Adrenal gland (tissue), 12 donors: Measurements from ENCODE around the gene ZNF862. TPM values are rescaled to one million over a fixed set of nuclear protein-coding genes. Genes with fewer than 3 reads are reported as not detected.

Experiments used
- DNase-seq, 7 donors: peaks; one replicate each; pipeline ENCODE4 v3.0.0-alpha.2; 2019 to 2020
- H3K27ac ChIP-seq, 5 donors: fragments of 200-600 bp; sonication (generic) in 4 of 5; 1 replicate in 3 of 5; 2 replicates in 2 of 5; pipeline versions ENCODE4 v1.5.1 to v1.8.0; 2016 to 2020; ENCODE audit warnings: mild to moderate bottlenecking in 1 of 5
- H3K27me3 ChIP-seq: fragments of 200-600 bp; 2 replicates; pipeline ENCODE4 v1.8.0; 2021
- H3K36me3 ChIP-seq, 2 donors: fragments of 200-600 bp; replicated peaks in 1 of 2; 1 replicate in 1 of 2; 2 replicates in 1 of 2; pipeline versions ENCODE4 v1.5.1 to v1.8.0; 2018 to 2022
- H3K4me1 ChIP-seq, 2 donors: fragments of 200-600 bp; replicated peaks in 1 of 2; 1 replicate in 1 of 2; 2 replicates in 1 of 2; pipeline versions ENCODE4 v1.5.1 to v1.8.0; 2018 to 2021
- H3K4me3 ChIP-seq, 4 donors: fragments of 200-600 bp; sonication (generic) in 3 of 4; one replicate each; pipeline ENCODE4 v1.5.1; 2016 to 2018
- H3K9me3 ChIP-seq, 3 donors: fragments of 200-600 bp; sonication (generic) in 1 of 3; replicated peaks in 1 of 3; 1 replicate in 2 of 3; 2 replicates in 1 of 3; pipeline versions ENCODE4 v1.5.1 to v1.8.0; 2016 to 2021
- POLR2A ChIP-seq, 2 donors: fragments of 450-650 bp; IDR thresholded peaks; one replicate each; pipeline ENCODE4 v1.6.1; 2017; ENCODE audit warnings: antibody characterized with exemption in 2 of 2, mild to moderate bottlenecking in 2 of 2, moderate library complexity in 1 of 2
- WGBS, 4 donors: extraction: QIAGEN DNeasy Blood & Tissue Kit in 2 of 4; methylation state at CpG; one replicate each; pipeline versions ENCODE4 v1.1.5 to v1.1.7; 2013 to 2017; 5-methylcytosine and 5-hydroxymethylcytosine counted together
- intact Hi-C, 2 donors: fragments of 100-400 bp; cut with DNase I; formaldehyde crosslinking; loops; one replicate each; pipeline versions ENCODE4 v1.14.1 to v1.15.0; 2022 to 2023
- polyA plus RNA-seq, 3 donors: library from polyadenylated mRNA; stranded (reverse); fragments of 200-250 nt in 2 of 3; fragments of 350-450 nt in 1 of 3; fragmentation: Illumina TruSeq in 1 of 3; extraction: RNeasy Lipid Tissue Mini Kit (QIAGEN cat#74804) in 1 of 3; gene quantifications; one replicate each; pipeline ENCODE4 v1.2.3, GENCODE V29; 2013 to 2014
- total RNA-seq, 9 donors: library from RNA; depleted of rRNA in 4 of 9; stranded (reverse); fragments of >200 nt in 4 of 9; fragments of 120-200 nt in 1 of 9; fragmentation: NEBNext Ultra II Directional in 1 of 9; extraction: Animal tissue kit (Norgen Biotek cat#: 25700) in 1 of 9; gene quantifications; one replicate each; pipeline versions ENCODE4 v1.1.0 to v1.2.4, GENCODE V29; 2013 to 2023
- TF ChIP-seq, protein P1 (sequence below), 6 experiments: fragments of 450-650 bp in 4 of 6; fragments of 200-600 bp in 2 of 6; sonication (generic) in 1 of 6; IDR thresholded peaks; 1 replicate in 5 of 6; 2 replicates in 1 of 6; pipeline versions ENCODE4 v1.5.1 to v1.8.0; 2016 to 2021; ENCODE audit warnings: antibody characterized with exemption in 6 of 6, mild to moderate bottlenecking in 2 of 6, moderate library complexity in 1 of 6
- donor health status: healthy with polysubstance abuse.
- donor health status: Bipolar disorder and iron deficiency.
- donor health status: DM: yes; HTN: yes; CAD: no.
- donor health status: DM: no; HTN: no; CAD: no.
- donor health status: DM: no; HTN: no; CAD: no.
- donor health status: DM: yes; HTN: yes; CAD: no.

Gene ZNF862
- total and polyA plus RNA-seq, 12 donors: 7.3 to 32.9 (median 13.9) TPM

DNA sequence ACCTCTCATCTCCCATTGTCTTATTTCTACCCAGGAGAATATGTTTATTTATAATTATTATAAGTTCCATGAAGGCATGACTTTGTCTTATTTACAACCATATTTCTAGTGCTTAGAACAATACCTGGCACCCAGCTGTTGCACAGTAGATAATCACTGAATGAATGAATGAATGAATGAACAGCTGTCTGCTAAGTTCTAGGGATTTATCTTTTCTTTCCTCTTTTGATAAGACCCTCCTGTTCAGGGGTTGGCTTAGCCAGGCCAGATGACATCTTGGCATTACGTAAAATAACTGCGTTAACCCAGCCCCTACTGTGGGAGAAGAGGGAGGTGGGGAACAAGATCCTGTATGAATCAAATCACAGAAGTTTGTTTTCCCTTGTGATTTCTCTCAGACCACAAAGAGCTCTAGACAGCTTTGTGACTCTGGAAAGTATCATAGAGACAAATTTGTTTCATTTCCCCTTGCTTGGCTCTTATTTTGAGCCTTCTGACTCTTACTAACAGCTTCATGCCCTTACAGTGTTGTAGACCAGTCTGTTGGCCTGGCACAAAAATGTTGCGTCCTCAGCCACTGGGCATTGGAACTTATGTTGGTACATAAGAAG lies 8.4 kb downstream of the ZNF862 start:
- 83 to 89% (median 87%) methylated on average over 3 of the region's 3 CpGs for WGBS, 4 donors
- DNase-seq: no peak
- Histone ChIP-seq H3K4me3 (no peak overlapping the region), H3K27me3 (no peaks in the 10 kb centered on the region), H3K9me3 (no peaks in the 10 kb centered on the region), H3K36me3 (peaks cover 0 to 8% of the 10 kb centered on the region in 2 donors), H3K4me1 (no peaks in the 10 kb centered on the region), H3K27ac (no peak overlapping the region)
- intact Hi-C loops: no loop called here
- TF ChIP-seq, protein P1, sequence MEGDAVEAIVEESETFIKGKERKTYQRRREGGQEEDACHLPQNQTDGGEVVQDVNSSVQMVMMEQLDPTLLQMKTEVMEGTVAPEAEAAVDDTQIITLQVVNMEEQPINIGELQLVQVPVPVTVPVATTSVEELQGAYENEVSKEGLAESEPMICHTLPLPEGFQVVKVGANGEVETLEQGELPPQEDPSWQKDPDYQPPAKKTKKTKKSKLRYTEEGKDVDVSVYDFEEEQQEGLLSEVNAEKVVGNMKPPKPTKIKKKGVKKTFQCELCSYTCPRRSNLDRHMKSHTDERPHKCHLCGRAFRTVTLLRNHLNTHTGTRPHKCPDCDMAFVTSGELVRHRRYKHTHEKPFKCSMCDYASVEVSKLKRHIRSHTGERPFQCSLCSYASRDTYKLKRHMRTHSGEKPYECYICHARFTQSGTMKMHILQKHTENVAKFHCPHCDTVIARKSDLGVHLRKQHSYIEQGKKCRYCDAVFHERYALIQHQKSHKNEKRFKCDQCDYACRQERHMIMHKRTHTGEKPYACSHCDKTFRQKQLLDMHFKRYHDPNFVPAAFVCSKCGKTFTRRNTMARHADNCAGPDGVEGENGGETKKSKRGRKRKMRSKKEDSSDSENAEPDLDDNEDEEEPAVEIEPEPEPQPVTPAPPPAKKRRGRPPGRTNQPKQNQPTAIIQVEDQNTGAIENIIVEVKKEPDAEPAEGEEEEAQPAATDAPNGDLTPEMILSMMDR (IDR thresholded peaks at IDR 0.05): no peak
- TF ChIP-seq POLR2A (IDR thresholded peaks at IDR 0.05): no peak

DNA sequence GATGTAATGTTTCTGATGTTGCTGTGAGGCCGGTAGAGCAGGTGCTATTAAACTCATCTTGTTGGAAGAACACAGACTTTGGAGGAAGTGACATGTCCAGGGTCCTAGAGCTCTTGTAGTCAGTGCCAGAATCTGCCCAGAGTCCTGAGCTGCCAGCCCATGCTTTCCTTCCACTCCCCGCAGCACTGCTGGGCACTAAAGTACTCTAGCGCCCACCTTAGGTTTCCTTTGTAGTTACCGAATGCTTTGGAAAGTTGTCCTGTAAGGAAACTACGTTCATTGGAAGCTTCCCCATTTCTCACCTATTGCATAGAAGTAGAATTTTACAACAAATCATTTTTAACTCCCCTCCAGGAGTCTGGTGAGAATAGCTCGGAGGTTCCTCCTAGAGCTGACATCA lies 11.0 kb downstream of the ZNF862 start:
- H3K4me1 ChIP-seq: no peaks in the 10 kb centered on the region
- no peak overlapping the region for H3K4me3 ChIP-seq
- intact Hi-C loops: no loop called here
- no peaks in the 10 kb centered on the region for H3K27me3 ChIP-seq
- H3K36me3 ChIP-seq: peaks cover 0 to 8% of the 10 kb centered on the region in 2 donors
- DNase-seq: no peak
- TF ChIP-seq, protein P1 (IDR thresholded peaks at IDR 0.05): no peak
- no peak for TF ChIP-seq POLR2A (IDR thresholded peaks at IDR 0.05)
- no peaks in the 10 kb centered on the region for H3K9me3 ChIP-seq
- 90 to 95% (median 92%) methylated on average over 5 to 6 of the region's 6 CpGs for WGBS, 4 donors
- H3K27ac ChIP-seq: no peak overlapping the region

DNA sequence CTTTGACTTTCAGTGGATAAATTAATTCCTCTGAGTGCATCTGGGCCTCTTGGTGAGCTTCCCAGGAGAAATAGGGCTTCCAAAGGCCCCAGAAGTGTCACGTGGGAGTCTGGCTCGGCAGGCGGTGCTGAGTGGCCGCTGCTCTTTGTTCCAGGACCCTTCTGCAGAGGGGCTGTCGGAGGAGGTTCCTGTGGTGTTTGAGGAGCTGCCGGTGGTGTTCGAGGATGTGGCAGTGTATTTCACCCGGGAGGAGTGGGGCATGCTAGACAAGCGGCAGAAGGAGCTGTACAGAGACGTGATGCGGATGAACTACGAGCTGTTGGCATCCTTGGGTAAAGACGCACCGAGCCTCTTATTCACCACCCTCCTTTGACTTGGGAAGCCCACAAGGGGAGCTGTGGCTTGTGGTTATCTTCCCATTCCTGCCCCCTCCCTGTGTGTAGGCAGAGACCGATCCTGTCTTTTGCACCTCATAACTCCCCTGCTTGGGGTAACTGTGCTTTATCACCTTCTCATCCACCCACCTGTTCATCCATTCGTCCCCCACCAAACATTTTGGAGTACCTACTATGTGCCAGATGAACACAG lies 11.9 kb downstream of the ZNF862 start:
- H3K9me3 ChIP-seq: no peaks in the 10 kb centered on the region
- peaks cover 0 to 7% of the 10 kb centered on the region in 2 donors for H3K4me1 ChIP-seq
- WGBS, 4 donors: 88 to 93% (median 90%) methylated on average over 9 to 16 of the region's 16 CpGs
- intact Hi-C loops: no loop called here
- no peaks in the 10 kb centered on the region for H3K27me3 ChIP-seq
- TF ChIP-seq, protein P1 (IDR thresholded peaks at IDR 0.05): no peak
- TF ChIP-seq POLR2A (IDR thresholded peaks at IDR 0.05): no peak
- H3K4me3 ChIP-seq: no peak overlapping the region
- H3K27ac ChIP-seq: no peak overlapping the region
- DNase-seq: no peak
- peaks cover 0 to 8% of the 10 kb centered on the region in 2 donors for H3K36me3 ChIP-seq

DNA sequence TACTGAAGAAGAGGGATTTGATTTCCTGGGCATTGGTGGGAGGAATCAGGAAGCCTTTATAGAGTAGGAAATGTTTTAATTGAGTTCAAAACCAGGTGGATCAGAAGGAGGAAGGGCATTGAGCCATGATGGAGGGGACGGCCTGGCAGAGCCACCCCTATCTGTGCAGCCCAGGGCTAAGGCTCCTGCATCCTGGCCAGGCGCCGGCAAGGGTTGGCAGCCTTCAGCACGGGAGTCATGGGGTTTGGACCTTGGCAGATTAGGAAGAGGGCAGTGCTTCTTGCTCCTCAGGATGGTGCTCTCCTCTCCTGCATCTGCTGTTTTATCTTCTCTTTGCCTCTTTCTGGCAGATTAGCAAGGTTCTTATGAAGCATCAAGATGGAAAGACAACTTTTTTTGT lies 12.5 kb downstream of the ZNF862 start:
- intact Hi-C loops: no loop called here
- Histone ChIP-seq H3K27me3 (no peaks in the 10 kb centered on the region), H3K4me3 (no peak overlapping the region), H3K36me3 (peaks cover 0 to 8% of the 10 kb centered on the region in 2 donors), H3K4me1 (peaks cover 0 to 7% of the 10 kb centered on the region in 2 donors), H3K27ac (no peak overlapping the region), H3K9me3 (no peaks in the 10 kb centered on the region)
- no peak for DNase-seq
- 41 to 78% (median 62%) methylated on average over 2 to 4 of the region's 4 CpGs for WGBS, 4 donors
- TF ChIP-seq, protein P1 (IDR thresholded peaks at IDR 0.05): no peak
- TF ChIP-seq POLR2A (IDR thresholded peaks at IDR 0.05): no peak
